ENCODE data around the gene VEZT. TPM values are rescaled to one million over a fixed set of nuclear protein-coding genes. Genes with fewer than 3 reads are reported as not detected.

Gene VEZT
- total and polyA plus RNA-seq, 9 of the 15 experiments (the other 6 are each of a cell fraction or from before 2014, with no cell fraction given), result 16.1 to 61.5 (median 32.6) TPM

- TF ChIP-seq MEIS2 (IDR thresholded peaks at IDR 0.05; ENCODE audit: partially characterized antibody), result peak; percentile 65
- TF ChIP-seq TRIM28 (IDR thresholded peaks at IDR 0.05), result no peak
- peak; percentile 73 for TF ChIP-seq ARID4B (CRISPR knock-in tag; IDR thresholded peaks at IDR 0.05)
- TF ChIP-seq NFYB (IDR thresholded peaks at IDR 0.05; ENCODE audit: extremely low read depth, insufficient read length), result peak; percentile 33
- TF ChIP-seq ZNF431 (CRISPR knock-in tag; IDR thresholded peaks at IDR 0.05), result peak; percentile 60; the same call in 1 of the 2 replicates
- peak; percentile 79 for TF ChIP-seq NFRKB (IDR thresholded peaks at IDR 0.05; ENCODE audit: low read depth)
- no peak for TF ChIP-seq ZZZ3 (IDR thresholded peaks at IDR 0.05)
- TF ChIP-seq L3MBTL2 (IDR thresholded peaks at IDR 0.05), result peak; percentile 91
- peak; percentile 82 to 88 for TF ChIP-seq SIX5 (IDR thresholded peaks at IDR 0.05; ENCODE audit: borderline replicate concordance in 1 of 2, insufficient read depth in 1 of 2, low read depth in 1 of 2, low read length in 2 of 2)
- TF ChIP-seq NCOA2 (IDR thresholded peaks at IDR 0.05; ENCODE audit: partially characterized antibody in 2 of 2), result no peak
- peak; percentile 70 for TF ChIP-seq CTCFL (IDR thresholded peaks at IDR 0.05; ENCODE audit: borderline replicate concordance, insufficient read depth, low read depth, low read length, poor library complexity, severe bottlenecking)
- peak; percentile 83 for TF ChIP-seq SMC3 (conservative IDR thresholded peaks at IDR 0.05; ENCODE audit: insufficient read depth, low read depth, low read length)
Measured at GRCh38 chr12:95217377-95218149, at the start of gene VEZT, which contains the start of gene FGD6 (continued).

All from K562 (cell line).